ENCODE measurements around the gene AARS1. TPM values are rescaled to one million over a fixed set of nuclear protein-coding genes. Genes with fewer than 3 reads are reported as not detected.
"Not testable (repeated sequence)": the region's sequence is repeated elsewhere in the genome, so short reads cannot be mapped to it uniquely, and the experiment has no call there.

AARS1 gene
- total RNA-seq, 4 donors from 2014 or later = 76.9 to 109 (median 81.6) TPM

- no peak for ATAC-seq
- Histone ChIP-seq H3K27me3 (no peaks in the 10 kb centered on the region), H3K4me1 (peaks cover 0 to 31% (median 6%) of the 10 kb centered on the region in 3 donors), H3K36me3 (no peaks in the 10 kb centered on the region), H3K9me3 (no peaks in the 10 kb centered on the region), H3K27ac (no peak overlapping the region), H3K4me3 (no peak overlapping the region)
- TF ChIP-seq POLR2AphosphoS5 (IDR thresholded peaks at IDR 0.05) (no peak), CTCF (IDR thresholded peaks at IDR 0.05) (no peak), POLR2A (IDR thresholded peaks at IDR 0.05) (no peak), EP300 (IDR thresholded peaks at IDR 0.05) (no peak)
These were observed 1.7 kb upstream of the AARS1 start for GRCh38 chr16:70290949-70291519.

GRCh38 chr16:70287304-70287971, 1.9 kb downstream of the AARS1 start:
- WGBS, 2 donors (ENCODE audit: low coverage in 1 of 2) = 94 to 96% methylated on average over 12 to 13 of the region's 17 CpGs
- not testable (repeated sequence) for H3K9me3 ChIP-seq, H3K27me3 ChIP-seq, ATAC-seq
- Histone ChIP-seq H3K27ac (peak overlapping the region in 3 of 4 donors; percentile 95 to 99 (median 96)), H3K36me3 (peaks cover 0 to 33% of the 10 kb centered on the region in 2 donors), H3K4me3 (peak overlapping the region in 1 of 2 donors; percentile 69), H3K4me1 (peaks cover 0 to 40% (median 6%) of the 10 kb centered on the region in 3 donors)

GRCh38 chr16:70276392-70276791, 12.9 kb downstream of the AARS1 start:
- H3K4me1 ChIP-seq = no peaks in the 10 kb centered on the region
- no peak overlapping the region for H3K27ac ChIP-seq
- no peaks in the 10 kb centered on the region for H3K9me3 ChIP-seq
- TF ChIP-seq POLR2A (IDR thresholded peaks at IDR 0.05) = no peak
- no peak for TF ChIP-seq CTCF (IDR thresholded peaks at IDR 0.05)
- no peak for TF ChIP-seq POLR2AphosphoS5 (IDR thresholded peaks at IDR 0.05)
- no peak for TF ChIP-seq EP300 (IDR thresholded peaks at IDR 0.05)
- no peaks in the 10 kb centered on the region for H3K27me3 ChIP-seq
- no CpG with 5 or more reads among the region's 1 CpG for WGBS, 2 donors (ENCODE audit: low coverage in 1 of 2)
- peaks cover 0 to 100% of the 10 kb centered on the region in 2 donors for H3K36me3 ChIP-seq
- no peak overlapping the region for H3K4me3 ChIP-seq
- no peak for ATAC-seq

GRCh38 chr16:70271696-70272095, 17.6 kb downstream of the AARS1 start:
- Histone ChIP-seq H3K4me1 (no peaks in the 10 kb centered on the region), H3K27me3 (no peaks in the 10 kb centered on the region), H3K36me3 (peaks cover 0 to 100% of the 10 kb centered on the region in 2 donors), H3K9me3 (no peaks in the 10 kb centered on the region), H3K27ac (no peak overlapping the region), H3K4me3 (no peak overlapping the region)
- WGBS, 2 donors (ENCODE audit: low coverage in 1 of 2) = 86 to 90% methylated on average over 1 of the region's 10 CpGs
- ATAC-seq = no peak
- no peak for TF ChIP-seq EP300 (IDR thresholded peaks at IDR 0.05)
- no peak for TF ChIP-seq POLR2AphosphoS5 (IDR thresholded peaks at IDR 0.05)
- no peak for TF ChIP-seq CTCF (IDR thresholded peaks at IDR 0.05)
- TF ChIP-seq POLR2A (IDR thresholded peaks at IDR 0.05) = no peak

GRCh38 chr16:70270176-70270575, 19.1 kb downstream of the AARS1 start:
- Histone ChIP-seq H3K4me1 (no peaks in the 10 kb centered on the region), H3K27ac (no peak overlapping the region), H3K27me3 (no peaks in the 10 kb centered on the region), H3K36me3 (peaks cover 0 to 100% of the 10 kb centered on the region in 2 donors), H3K4me3 (no peak overlapping the region), H3K9me3 (no peaks in the 10 kb centered on the region)
- ATAC-seq = no peak
- WGBS, 2 donors (ENCODE audit: low coverage in 1 of 2) = 83 to 93% methylated on average over 2 of the region's 3 CpGs
- no peak for TF ChIP-seq POLR2AphosphoS5 (IDR thresholded peaks at IDR 0.05)
- TF ChIP-seq POLR2A (IDR thresholded peaks at IDR 0.05) = no peak
- no peak for TF ChIP-seq CTCF (IDR thresholded peaks at IDR 0.05)
- no peak for TF ChIP-seq EP300 (IDR thresholded peaks at IDR 0.05)

All from gastroesophageal sphincter (tissue), 4 donors.